GM12864 (cell line): ENCODE results near the gene DPH3.

Source experiments
- DNase-seq: peaks from one replicate; pipeline ENCODE4 v3.0.0-alpha.2; 2011; ENCODE audit warnings: low read depth
- H3K4me3 ChIP-seq: 2 replicates; pipeline ENCODE4 v1.5.1; 2011; ENCODE audit warnings: mild to moderate bottlenecking, low read depth, low read length, control low read depth
- CTCF ChIP-seq: IDR thresholded peaks from 2 replicates; pipeline ENCODE4 v1.5.1; 2011; ENCODE audit warnings: low read depth, mild to moderate bottlenecking, moderate library complexity, low read length, control low read depth, inconsistent platforms; ENCODE audit errors: missing control alignments

Gene DPH3

DNA sequence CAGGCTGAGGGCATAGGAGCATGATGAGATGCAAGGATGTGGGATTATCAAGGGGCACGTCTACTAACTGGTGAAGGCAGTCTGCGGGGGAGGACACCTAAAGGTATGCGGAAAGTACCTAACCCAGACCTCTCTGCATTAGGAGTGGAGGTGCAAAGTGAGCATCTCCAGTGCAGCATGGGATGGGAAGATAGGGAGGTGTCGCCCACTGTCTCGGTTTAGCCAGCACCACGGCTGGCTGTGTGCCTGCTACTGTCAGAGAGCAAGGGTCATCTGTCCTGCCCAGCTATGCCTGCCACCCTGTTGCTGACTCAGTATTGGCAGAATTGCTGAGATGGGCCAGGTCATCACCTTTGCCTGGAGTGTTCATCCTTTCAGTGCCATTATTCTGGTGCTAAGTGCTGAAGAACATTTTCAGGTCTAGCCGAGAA lies 40.4 kb upstream of the DPH3 start:
- DNase-seq: no peak
- no peak overlapping the region for H3K4me3 ChIP-seq
- no peak for TF ChIP-seq CTCF

GRCh38 chr3:16304061-16305010 lies 39.6 kb upstream of the DPH3 start:
- TF ChIP-seq CTCF: no peak
- DNase-seq: no peak
- no peak overlapping the region for H3K4me3 ChIP-seq

DNA sequence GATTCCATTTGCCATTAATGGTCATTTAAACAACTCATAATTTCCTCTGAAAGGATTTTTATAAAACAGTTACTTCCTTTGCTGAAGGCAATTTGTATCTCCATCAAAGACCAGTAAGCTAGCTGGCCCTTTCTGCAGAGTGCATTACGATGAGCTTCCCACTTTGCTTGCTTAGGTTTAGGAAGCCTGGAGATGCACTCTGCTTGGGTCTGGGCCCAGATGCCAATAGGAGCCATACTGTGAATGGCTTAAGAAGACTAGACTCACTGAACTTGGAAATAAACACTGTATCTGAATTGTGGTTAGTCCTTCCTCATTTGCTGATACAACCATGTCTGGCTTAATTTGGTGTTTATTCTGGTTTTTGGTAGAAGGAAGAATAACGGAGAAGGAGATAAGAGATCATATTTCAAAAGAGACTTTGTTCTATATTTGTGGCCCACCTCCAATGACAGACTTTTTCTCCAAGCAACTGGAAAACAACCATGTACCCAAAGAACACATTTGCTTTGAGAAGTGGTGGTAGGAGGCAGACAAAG lies 38.4 kb upstream of the DPH3 start:
- no peak for TF ChIP-seq CTCF
- DNase-seq: no peak
- H3K4me3 ChIP-seq: no peak overlapping the region

GRCh38 chr3:16302082-16302631 lies 37.4 kb upstream of the DPH3 start:
- H3K4me3 ChIP-seq: no peak overlapping the region
- no peak for DNase-seq

DNA sequence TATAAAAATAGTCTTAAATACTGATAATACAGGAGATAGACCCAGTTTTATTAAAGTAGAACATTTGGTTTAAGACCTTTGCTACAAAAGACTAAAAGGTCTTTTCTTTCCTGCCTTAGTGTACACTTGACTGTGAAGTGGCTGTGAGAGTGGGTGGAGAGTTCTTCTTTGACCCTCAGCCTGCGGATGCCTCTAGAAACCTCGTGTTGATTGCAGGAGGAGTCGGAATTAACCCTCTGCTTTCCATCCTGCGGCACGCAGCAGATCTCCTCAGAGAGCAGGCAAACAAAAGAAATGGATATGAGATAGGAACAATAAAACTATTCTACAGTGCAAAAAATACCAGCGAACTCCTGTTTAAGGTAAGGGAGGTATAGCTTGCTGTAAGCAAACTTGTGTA lies 36.8 kb upstream of the DPH3 start:
- no peak for DNase-seq
- no peak for TF ChIP-seq CTCF
- H3K4me3 ChIP-seq: no peak overlapping the region

More at GRCh38 chr3:16302082-16302631, 37.4 kb upstream of the DPH3 start:
- no peak for TF ChIP-seq CTCF

DNA sequence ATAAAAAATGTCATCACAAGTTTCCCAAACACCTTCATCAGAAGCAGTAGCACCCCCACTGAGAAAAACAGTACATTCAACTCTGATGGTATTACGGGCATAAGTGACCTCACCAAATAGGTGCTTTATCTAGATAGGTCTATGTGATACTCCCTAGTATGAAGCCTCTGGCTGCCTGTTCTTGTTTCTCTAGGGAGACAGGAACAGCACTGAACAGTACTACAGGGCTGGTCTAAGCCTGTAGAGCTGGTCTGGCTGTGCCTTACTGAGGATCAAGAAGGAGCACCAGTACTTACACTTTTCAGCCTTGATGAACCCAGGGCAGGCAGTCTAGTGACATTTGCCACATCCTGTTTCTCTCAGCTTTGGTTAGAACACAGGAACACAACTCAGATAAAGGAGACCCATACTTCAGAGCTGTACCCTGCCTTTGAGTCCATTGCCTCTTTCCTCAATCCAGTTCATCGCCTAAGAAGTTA lies 36.2 kb upstream of the DPH3 start:
- DNase-seq: no peak
- no peak for TF ChIP-seq CTCF
- H3K4me3 ChIP-seq: no peak overlapping the region
